Measurements from ENCODE around the gene NEO1.

- TF ChIP-seq FOSL1 (CRISPR knock-in tag; IDR thresholded peaks at IDR 0.05; ENCODE audit: borderline replicate concordance) (no peak), TARDBP (CRISPR knock-in tag; IDR thresholded peaks at IDR 0.05) (no peak), MAFG (CRISPR knock-in tag; IDR thresholded peaks at IDR 0.05) (no peak), ZNF570 (CRISPR knock-in tag; IDR thresholded peaks at IDR 0.05; ENCODE audit: borderline replicate concordance) (no peak), NFE2L2 (IDR thresholded peaks at IDR 0.05; ENCODE audit: low read length) (no peak), PRPF4 (IDR thresholded peaks at IDR 0.05; ENCODE audit: low read depth, low read length, poor library complexity, severe bottlenecking) (no peak), ZNF12 (CRISPR knock-in tag; IDR thresholded peaks at IDR 0.05) (no peak), MTA3 (CRISPR knock-in tag; IDR thresholded peaks at IDR 0.05) (no peak)
Measured at GRCh38 chr15:73078722-73079121, 26.5 kb downstream of the NEO1 start.
